PC-9 (cell line): Measurements from ENCODE around the gene RPL13A.

Source experiments
- EZH2 ChIP-seq: fragments of 200-600 bp; sonication (generic); IDR thresholded peaks from 2 replicates; pipeline ENCODE4 v1.8.0; 2017; ENCODE audit warnings: antibody characterized with exemption, low read depth
- TF ChIP-seq, protein P1 (sequence below): fragments of 200-600 bp; sonication (generic); conservative IDR thresholded peaks from 2 replicates; pipeline ENCODE4 v1.6.1; 2017; ENCODE audit warnings: mixed run types, antibody characterized with exemption, mild to moderate bottlenecking, moderate library complexity

DNA sequence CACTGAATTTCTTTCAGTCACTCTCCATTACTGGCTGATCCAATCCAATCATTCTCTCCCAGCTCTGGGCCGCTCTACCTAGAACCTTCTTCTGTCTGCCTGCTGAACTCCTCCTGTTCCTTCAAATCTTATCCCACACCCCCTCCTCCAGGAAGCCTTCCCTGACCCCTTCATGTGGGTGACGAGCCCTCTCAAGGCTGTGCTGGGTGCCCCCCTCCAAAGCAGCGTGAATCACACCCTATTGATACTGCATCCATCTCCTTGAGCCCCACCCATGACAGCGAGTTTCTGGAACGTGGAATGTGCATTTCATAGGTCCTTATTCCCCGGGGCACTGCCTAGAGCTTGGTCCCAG lies 39.0 kb upstream of the RPL13A start:
- TF ChIP-seq, protein P1, sequence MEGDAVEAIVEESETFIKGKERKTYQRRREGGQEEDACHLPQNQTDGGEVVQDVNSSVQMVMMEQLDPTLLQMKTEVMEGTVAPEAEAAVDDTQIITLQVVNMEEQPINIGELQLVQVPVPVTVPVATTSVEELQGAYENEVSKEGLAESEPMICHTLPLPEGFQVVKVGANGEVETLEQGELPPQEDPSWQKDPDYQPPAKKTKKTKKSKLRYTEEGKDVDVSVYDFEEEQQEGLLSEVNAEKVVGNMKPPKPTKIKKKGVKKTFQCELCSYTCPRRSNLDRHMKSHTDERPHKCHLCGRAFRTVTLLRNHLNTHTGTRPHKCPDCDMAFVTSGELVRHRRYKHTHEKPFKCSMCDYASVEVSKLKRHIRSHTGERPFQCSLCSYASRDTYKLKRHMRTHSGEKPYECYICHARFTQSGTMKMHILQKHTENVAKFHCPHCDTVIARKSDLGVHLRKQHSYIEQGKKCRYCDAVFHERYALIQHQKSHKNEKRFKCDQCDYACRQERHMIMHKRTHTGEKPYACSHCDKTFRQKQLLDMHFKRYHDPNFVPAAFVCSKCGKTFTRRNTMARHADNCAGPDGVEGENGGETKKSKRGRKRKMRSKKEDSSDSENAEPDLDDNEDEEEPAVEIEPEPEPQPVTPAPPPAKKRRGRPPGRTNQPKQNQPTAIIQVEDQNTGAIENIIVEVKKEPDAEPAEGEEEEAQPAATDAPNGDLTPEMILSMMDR, result no peak
- no peak for TF ChIP-seq EZH2
